ENCODE measurements around the gene VAV2.

Gene VAV2

GRCh38 chr9:133933426-133934026 is 58.6 kb downstream of the VAV2 start:
- H2BK5ac ChIP-seq (ENCODE audit: low read length): no peak overlapping the region
- no peak overlapping the region for H3K9ac ChIP-seq (ENCODE audit: low read depth, low read length, poor library complexity)
- H2AFZ ChIP-seq (ENCODE audit: low read length): no peak overlapping the region
- H2BK12ac ChIP-seq (ENCODE audit: low read length): no peak overlapping the region
- H3K79me1 ChIP-seq (ENCODE audit: low read depth, low read length): peaks cover 13% of the 10 kb centered on the region
- no peak overlapping the region for H3K4me3 ChIP-seq (ENCODE audit: low read length in 2 of 2)
- H3K27me3 ChIP-seq (ENCODE audit: control insufficient read depth in 3 of 3, insufficient read depth in 3 of 3, low read depth in 1 of 3, low read length in 3 of 3): no peaks in the 10 kb centered on the region
- H4K91ac ChIP-seq (ENCODE audit: low read depth, low read length, poor library complexity): no peak overlapping the region
- no peak overlapping the region for H3K18ac ChIP-seq (ENCODE audit: low read length)
- no peak overlapping the region for H3K4me2 ChIP-seq (ENCODE audit: insufficient read depth, low read length, poor library complexity, severe bottlenecking)
- no peak overlapping the region for H4K8ac ChIP-seq (ENCODE audit: low read depth, low read length)
- no peak overlapping the region for H2AK5ac ChIP-seq (ENCODE audit: low read depth, low read length)
- no peak for DNase-seq (ENCODE audit: low spot score)
- H3K23ac ChIP-seq (ENCODE audit: low read depth, low read length, poor library complexity): no peak overlapping the region
- H3K4ac ChIP-seq (ENCODE audit: low read length): no peak overlapping the region
- H3K14ac ChIP-seq (ENCODE audit: low read length): no peak overlapping the region
- H2BK15ac ChIP-seq (ENCODE audit: low read length): no peak overlapping the region
- 100% methylated on average over 1 to 3 of the region's 6 CpGs for WGBS, 2 donors (ENCODE audit: extremely low coverage in 2 of 2, insufficient read length in 2 of 2, insufficient replicate concordance in 1 of 2)
- no peak overlapping the region for H3K27ac ChIP-seq (replicated peaks; ENCODE audit: low read length)
- H3K4me1 ChIP-seq (ENCODE audit: control insufficient read depth in 2 of 2, insufficient read depth in 1 of 2, low read depth in 1 of 2, low read length in 2 of 2): peaks cover 16 to 24% of the 10 kb centered on the region in 2 donors
- no peaks in the 10 kb centered on the region for H3K9me3 ChIP-seq (replicated peaks in 1 of 2; ENCODE audit: control insufficient read depth in 2 of 2, insufficient read depth in 1 of 2, low read depth in 1 of 2, low read length in 2 of 2)
- H3K36me3 ChIP-seq (replicated peaks in 1 of 2; ENCODE audit: control insufficient read depth in 2 of 2, insufficient read depth in 2 of 2, low read length in 2 of 2): peaks cover 6 to 53% of the 10 kb centered on the region in 2 donors
- no peak overlapping the region for H2BK120ac ChIP-seq (ENCODE audit: low read depth, low read length)

GRCh38 chr9:133932633-133933032 is 59.5 kb downstream of the VAV2 start:
- H3K9me3 ChIP-seq (replicated peaks in 1 of 2; ENCODE audit: control insufficient read depth in 2 of 2, insufficient read depth in 1 of 2, low read depth in 1 of 2, low read length in 2 of 2): peaks cover 0 to 1% of the 10 kb centered on the region in 2 donors
- H3K4ac ChIP-seq (ENCODE audit: low read length): no peak overlapping the region
- no peak overlapping the region for H2BK12ac ChIP-seq (ENCODE audit: low read length)
- H3K14ac ChIP-seq (ENCODE audit: low read length): no peak overlapping the region
- H3K27me3 ChIP-seq (ENCODE audit: control insufficient read depth in 3 of 3, insufficient read depth in 3 of 3, low read depth in 1 of 3, low read length in 3 of 3): no peaks in the 10 kb centered on the region
- H3K18ac ChIP-seq (ENCODE audit: low read length): no peak overlapping the region
- no peak overlapping the region for H2BK15ac ChIP-seq (ENCODE audit: low read length)
- H3K79me1 ChIP-seq (ENCODE audit: low read depth, low read length): peaks cover 13% of the 10 kb centered on the region
- DNase-seq (ENCODE audit: low spot score): no peak
- H3K4me3 ChIP-seq (ENCODE audit: low read length in 2 of 2): no peak overlapping the region
- H3K36me3 ChIP-seq (replicated peaks in 1 of 2; ENCODE audit: control insufficient read depth in 2 of 2, insufficient read depth in 2 of 2, low read length in 2 of 2): peaks cover 6 to 53% of the 10 kb centered on the region in 2 donors
- H3K9ac ChIP-seq (ENCODE audit: low read depth, low read length, poor library complexity): no peak overlapping the region
- no peak overlapping the region for H2BK120ac ChIP-seq (ENCODE audit: low read depth, low read length)
- no peak overlapping the region for H2AFZ ChIP-seq (ENCODE audit: low read length)
- WGBS, 2 donors (ENCODE audit: extremely low coverage in 2 of 2, insufficient read length in 2 of 2, insufficient replicate concordance in 1 of 2): no CpG with 5 or more reads among the region's 9 CpGs
- H3K27ac ChIP-seq (replicated peaks; ENCODE audit: low read length): no peak overlapping the region
- no peak overlapping the region for H4K91ac ChIP-seq (ENCODE audit: low read depth, low read length, poor library complexity)
- no peak overlapping the region for H2AK5ac ChIP-seq (ENCODE audit: low read depth, low read length)
- H3K23ac ChIP-seq (ENCODE audit: low read depth, low read length, poor library complexity): no peak overlapping the region
- H3K4me1 ChIP-seq (ENCODE audit: control insufficient read depth in 2 of 2, insufficient read depth in 1 of 2, low read depth in 1 of 2, low read length in 2 of 2): peaks cover 16 to 24% of the 10 kb centered on the region in 2 donors
- no peak overlapping the region for H4K8ac ChIP-seq (ENCODE audit: low read depth, low read length)
- H3K4me2 ChIP-seq (ENCODE audit: insufficient read depth, low read length, poor library complexity, severe bottlenecking): no peak overlapping the region
- no peak overlapping the region for H2BK5ac ChIP-seq (ENCODE audit: low read length)

DNA sequence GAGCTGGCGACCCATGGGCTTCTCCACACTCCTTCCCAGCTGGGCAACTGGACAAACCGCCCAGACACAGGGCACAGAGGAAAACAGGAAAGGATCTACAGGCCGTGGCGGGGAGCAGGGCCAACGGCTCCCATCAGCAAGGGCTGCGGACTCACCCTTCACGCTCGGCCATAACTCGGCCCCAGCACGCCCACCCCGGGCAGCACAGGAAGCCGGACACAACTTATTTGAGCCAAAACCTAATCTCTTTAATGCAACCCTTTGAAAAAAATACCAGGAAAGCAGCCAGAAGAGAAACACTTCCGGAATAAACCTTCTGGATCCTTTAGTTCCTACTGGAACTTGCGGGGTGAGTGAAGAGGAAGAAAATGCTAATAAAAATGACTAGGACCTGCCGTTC is 59.9 kb downstream of the VAV2 start:
- Histone ChIP-seq H3K23ac (ENCODE audit: low read depth, low read length, poor library complexity) (no peak overlapping the region), H3K36me3 (replicated peaks in 1 of 2; ENCODE audit: control insufficient read depth in 2 of 2, insufficient read depth in 2 of 2, low read length in 2 of 2) (peaks cover 5 to 50% of the 10 kb centered on the region in 2 donors), H3K4me3 (ENCODE audit: low read length in 2 of 2) (no peak overlapping the region), H4K91ac (ENCODE audit: low read depth, low read length, poor library complexity) (no peak overlapping the region), H4K8ac (ENCODE audit: low read depth, low read length) (no peak overlapping the region), H3K9me3 (replicated peaks in 1 of 2; ENCODE audit: control insufficient read depth in 2 of 2, insufficient read depth in 1 of 2, low read depth in 1 of 2, low read length in 2 of 2) (peaks cover 0 to 1% of the 10 kb centered on the region in 2 donors), H2BK5ac (ENCODE audit: low read length) (no peak overlapping the region), H3K18ac (ENCODE audit: low read length) (peak overlapping the region; percentile 77), H2AK5ac (ENCODE audit: low read depth, low read length) (no peak overlapping the region), H3K79me1 (ENCODE audit: low read depth, low read length) (peaks cover 13% of the 10 kb centered on the region), H3K14ac (ENCODE audit: low read length) (no peak overlapping the region), H3K4me1 (ENCODE audit: control insufficient read depth in 2 of 2, insufficient read depth in 1 of 2, low read depth in 1 of 2, low read length in 2 of 2) (peaks cover 16 to 24% of the 10 kb centered on the region in 2 donors), H2AFZ (ENCODE audit: low read length) (no peak overlapping the region), H2BK15ac (ENCODE audit: low read length) (no peak overlapping the region), H2BK12ac (ENCODE audit: low read length) (no peak overlapping the region), H3K4ac (ENCODE audit: low read length) (no peak overlapping the region), H3K9ac (ENCODE audit: low read depth, low read length, poor library complexity) (no peak overlapping the region), H3K27ac (replicated peaks; ENCODE audit: low read length) (no peak overlapping the region), H3K27me3 (ENCODE audit: control insufficient read depth in 3 of 3, insufficient read depth in 3 of 3, low read depth in 1 of 3, low read length in 3 of 3) (no peaks in the 10 kb centered on the region), H2BK120ac (ENCODE audit: low read depth, low read length) (no peak overlapping the region), H3K4me2 (ENCODE audit: insufficient read depth, low read length, poor library complexity, severe bottlenecking) (no peak overlapping the region)
- WGBS, 2 donors (ENCODE audit: extremely low coverage in 2 of 2, insufficient read length in 2 of 2, insufficient replicate concordance in 1 of 2): no CpG with 5 or more reads among the region's 15 CpGs
- no peak for DNase-seq (ENCODE audit: low spot score)

GRCh38 chr9:133930682-133931485 is 61.2 kb downstream of the VAV2 start:
- no peak for DNase-seq (ENCODE audit: low spot score)
- Histone ChIP-seq H3K14ac (ENCODE audit: low read length) (peak overlapping the region; percentile 64), H3K27ac (replicated peaks; ENCODE audit: low read length) (no peak overlapping the region), H4K8ac (ENCODE audit: low read depth, low read length) (no peak overlapping the region), H2AFZ (ENCODE audit: low read length) (no peak overlapping the region), H3K9ac (ENCODE audit: low read depth, low read length, poor library complexity) (peak overlapping the region; percentile 74), H3K4me3 (ENCODE audit: low read length in 2 of 2) (no peak overlapping the region), H3K18ac (ENCODE audit: low read length) (peak overlapping the region; percentile 90), H2AK5ac (ENCODE audit: low read depth, low read length) (peak overlapping the region; percentile 40), H2BK120ac (ENCODE audit: low read depth, low read length) (no peak overlapping the region), H4K91ac (ENCODE audit: low read depth, low read length, poor library complexity) (no peak overlapping the region), H3K4me2 (ENCODE audit: insufficient read depth, low read length, poor library complexity, severe bottlenecking) (no peak overlapping the region), H3K23ac (ENCODE audit: low read depth, low read length, poor library complexity) (peak overlapping the region; percentile 47), H2BK15ac (ENCODE audit: low read length) (peak overlapping the region; percentile 42), H3K36me3 (replicated peaks in 1 of 2; ENCODE audit: control insufficient read depth in 2 of 2, insufficient read depth in 2 of 2, low read length in 2 of 2) (peaks cover 2 to 39% of the 10 kb centered on the region in 2 donors), H2BK5ac (ENCODE audit: low read length) (peak overlapping the region; percentile 78), H3K4ac (ENCODE audit: low read length) (no peak overlapping the region), H3K9me3 (replicated peaks in 1 of 2; ENCODE audit: control insufficient read depth in 2 of 2, insufficient read depth in 1 of 2, low read depth in 1 of 2, low read length in 2 of 2) (peaks cover 0 to 1% of the 10 kb centered on the region in 2 donors), H3K27me3 (ENCODE audit: control insufficient read depth in 3 of 3, insufficient read depth in 3 of 3, low read depth in 1 of 3, low read length in 3 of 3) (no peaks in the 10 kb centered on the region), H2BK12ac (ENCODE audit: low read length) (no peak overlapping the region), H3K4me1 (ENCODE audit: control insufficient read depth in 2 of 2, insufficient read depth in 1 of 2, low read depth in 1 of 2, low read length in 2 of 2) (peaks cover 16 to 24% of the 10 kb centered on the region in 2 donors), H3K79me1 (ENCODE audit: low read depth, low read length) (peaks cover 20% of the 10 kb centered on the region)
- no CpG with 5 or more reads among the region's 23 CpGs for WGBS, 2 donors (ENCODE audit: extremely low coverage in 2 of 2, insufficient read length in 2 of 2, insufficient replicate concordance in 1 of 2)

Measured in neuronal stem cell (in vitro differentiated cells).